HEK293 (cell line): ENCODE measurements around the gene SURF4.

Experiments
- CTCF ChIA-PET: fragments of 350-600 bp; formaldehyde crosslinking; extraction: SDS; loops from one replicate; lab custom pipeline; 2021; ENCODE audit warnings: antibody characterized with exemption; lab: Yijun Ruan, JAX
- POLR2A ChIA-PET: fragments of 300-600 bp; formaldehyde crosslinking; extraction: SDS; loops from one replicate; lab custom pipeline; 2020; ENCODE audit warnings: antibody characterized with exemption, inconsistent platforms; lab: Yijun Ruan, JAX
- H3K27ac ChIP-seq: fragments of 200-500 bp; sonication (Bioruptor generic); 2 replicates; pipeline ENCODE4 v1.5.1; 2014; ENCODE audit warnings: low read depth, low read length, control low read depth, inconsistent platforms; ENCODE audit errors: extremely low read depth
- H3K36me3 ChIP-seq, 2 experiments: fragments of 200-500 bp in 1 of 2; sonication (Bioruptor generic) in 1 of 2; 1 replicate in 1 of 2; 2 replicates in 1 of 2; pipeline ENCODE4 v1.5.1; 2014 to 2017; ENCODE audit warnings: inconsistent platforms in 2 of 2, low read length in 2 of 2; ENCODE audit not compliant: control insufficient read depth in 2 of 2, insufficient read depth in 1 of 2
- H3K4me1 ChIP-seq: fragments of 200-500 bp; sonication (Bioruptor generic); 2 replicates; pipeline ENCODE4 v1.5.1; 2014; ENCODE audit warnings: mild to moderate bottlenecking, low read length, inconsistent platforms; ENCODE audit not compliant: control insufficient read depth, insufficient read depth
- H3K4me3 ChIP-seq: 2 replicates; pipeline ENCODE4 v1.5.1; 2011; ENCODE audit warnings: low read depth, mild to moderate bottlenecking, control low read depth, low read length, moderate library complexity
- H3K9me3 ChIP-seq: fragments of 200-500 bp; sonication (Bioruptor generic); 2 replicates; pipeline ENCODE4 v1.5.1; 2014; ENCODE audit warnings: low read depth, low read length, inconsistent platforms; ENCODE audit not compliant: control insufficient read depth, insufficient read depth
- BCL11B ChIP-seq: fragments of 450-650 bp; formaldehyde crosslinking; IDR thresholded peaks from 2 replicates; pipeline ENCODE4 v1.5.1; 2016; ENCODE audit warnings: low read depth, missing biosample characterization, missing genetic modification characterization
- EGR2 ChIP-seq: fragments of 450-650 bp; formaldehyde crosslinking; IDR thresholded peaks from 2 replicates; pipeline ENCODE4 v1.5.1; 2016; ENCODE audit warnings: low read depth, missing biosample characterization, missing genetic modification characterization
- GFI1B ChIP-seq: fragments of 450-650 bp; formaldehyde crosslinking; IDR thresholded peaks from 2 replicates; pipeline ENCODE4 v1.5.1; 2016; ENCODE audit warnings: missing biosample characterization, missing genetic modification characterization
- GLI4 ChIP-seq: fragments of 450-650 bp; formaldehyde crosslinking; IDR thresholded peaks from 2 replicates; pipeline ENCODE4 v1.5.1; 2016; ENCODE audit warnings: missing biosample characterization, missing genetic modification characterization
- GLIS1 ChIP-seq: fragments of 450-650 bp; formaldehyde crosslinking; IDR thresholded peaks from 2 replicates; pipeline ENCODE4 v1.5.1; 2016; ENCODE audit warnings: missing biosample characterization, missing genetic modification characterization
- SETDB1 ChIP-seq: IDR thresholded peaks from one replicate; pipeline ENCODE4 v1.6.1; 2017; ENCODE audit warnings: mild to moderate bottlenecking, low read length, moderate library complexity, mixed read lengths; ENCODE audit not compliant: insufficient read length
- ZFHX2 ChIP-seq: fragments of 450-650 bp; formaldehyde crosslinking; conservative IDR thresholded peaks from 2 replicates; pipeline ENCODE4 v1.5.1; 2016; ENCODE audit warnings: missing biosample characterization, missing genetic modification characterization
- ZNF211 ChIP-seq: fragments of 450-650 bp; formaldehyde crosslinking; IDR thresholded peaks from 2 replicates; pipeline ENCODE4 v1.5.1; 2016; ENCODE audit warnings: low read depth, missing biosample characterization, missing genetic modification characterization
- ZNF48 ChIP-seq: fragments of 450-650 bp; formaldehyde crosslinking; IDR thresholded peaks from 2 replicates; pipeline ENCODE4 v1.5.1; 2016; ENCODE audit warnings: missing biosample characterization, missing genetic modification characterization
- ZNF544 ChIP-seq: fragments of 450-650 bp; formaldehyde crosslinking; IDR thresholded peaks from 2 replicates; pipeline ENCODE4 v1.5.0; 2017; ENCODE audit warnings: missing biosample characterization, missing genetic modification characterization
- ZNF558 ChIP-seq: fragments of 450-650 bp; formaldehyde crosslinking; IDR thresholded peaks from 2 replicates; pipeline ENCODE4 v1.5.1; 2016; ENCODE audit warnings: missing biosample characterization, missing genetic modification characterization
- ZNF561 ChIP-seq: fragments of 450-650 bp; IDR thresholded peaks from 2 replicates; pipeline ENCODE4 v1.5.1; 2018; ENCODE audit warnings: missing biosample characterization, missing genetic modification characterization, borderline replicate concordance
- ZNF629 ChIP-seq: fragments of 450-650 bp; formaldehyde crosslinking; IDR thresholded peaks from 2 replicates; pipeline ENCODE4 v1.5.1; 2017; ENCODE audit warnings: missing biosample characterization, missing genetic modification characterization
- ZNF701 ChIP-seq: fragments of 450-650 bp; formaldehyde crosslinking; IDR thresholded peaks from 2 replicates; pipeline ENCODE4 v1.5.1; 2016; ENCODE audit warnings: missing biosample characterization, missing genetic modification characterization
- TF ChIP-seq, protein P1 (sequence below): fragments of 450-650 bp; formaldehyde crosslinking; IDR thresholded peaks from 2 replicates; pipeline ENCODE4 v1.5.1; 2016; ENCODE audit warnings: missing biosample characterization, missing genetic modification characterization
- TF ChIP-seq, protein P2 (sequence below): fragments of 450-650 bp; formaldehyde crosslinking; IDR thresholded peaks from 2 replicates; pipeline ENCODE4 v1.5.1; 2016; ENCODE audit warnings: missing biosample characterization, missing genetic modification characterization
- TF ChIP-seq, protein P3 (sequence below): fragments of 450-650 bp; formaldehyde crosslinking; IDR thresholded peaks from 2 replicates; pipeline ENCODE4 v1.5.1; 2016; ENCODE audit warnings: missing biosample characterization, missing genetic modification characterization
- TF ChIP-seq, protein P4 (sequence below): fragments of 450-650 bp; formaldehyde crosslinking; IDR thresholded peaks from 2 replicates; pipeline ENCODE4; 2016; ENCODE audit warnings: missing biosample characterization, missing genetic modification characterization
- TF ChIP-seq, protein P5 (sequence below): fragments of 450-650 bp; formaldehyde crosslinking; IDR thresholded peaks from 2 replicates; pipeline ENCODE4 v1.5.1; 2016; ENCODE audit warnings: missing biosample characterization, missing genetic modification characterization
- TF ChIP-seq, protein P6 (sequence below): fragments of 450-650 bp; formaldehyde crosslinking; IDR thresholded peaks from 2 replicates; pipeline ENCODE4 v1.5.1; 2016; ENCODE audit warnings: missing biosample characterization, missing genetic modification characterization

SURF4 gene

DNA sequence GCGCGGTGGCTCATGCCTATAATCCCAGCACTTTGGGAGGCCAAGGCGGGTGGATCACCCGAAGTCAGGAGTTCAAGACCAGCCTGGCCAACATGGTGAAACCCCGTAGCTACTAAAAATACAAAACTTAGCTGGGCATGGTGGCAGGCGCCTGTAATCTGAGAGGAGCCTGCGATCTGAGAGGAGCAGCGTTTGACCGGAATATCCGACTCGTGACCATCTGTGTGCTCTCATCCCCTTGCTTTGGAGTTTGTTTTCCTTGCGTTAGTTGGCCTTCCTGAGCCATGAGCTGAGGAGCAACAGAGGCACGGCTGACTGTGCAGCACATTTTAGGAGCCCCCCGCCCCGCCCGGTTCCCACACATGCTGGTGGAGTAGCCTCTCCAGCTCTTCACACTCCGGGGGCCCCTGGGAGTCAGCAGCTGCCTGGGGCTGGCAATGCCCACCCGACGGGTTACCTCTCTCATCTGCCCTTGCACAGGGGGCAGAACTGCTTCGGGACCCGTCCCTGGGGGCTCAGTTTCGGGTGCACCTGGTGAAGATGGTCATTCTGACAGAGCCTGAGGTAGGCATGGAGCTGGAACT lies 49.3 kb upstream of the SURF4 start:
- no peak overlapping the region for H3K4me3 ChIP-seq
- TF ChIP-seq GFI1B (tag by site-specific recombination) (no peak), GLIS1 (no peak), ZNF544 (tag by site-specific recombination) (no peak), ZNF48 (tag by site-specific recombination) (no peak), SETDB1 (no peak), ZNF701 (tag by site-specific recombination) (no peak), GLI4 (no peak), ZNF629 (tag by site-specific recombination) (no peak), ZNF561 (no peak), ZNF558 (tag by site-specific recombination) (no peak)
- TF ChIP-seq, protein P1, sequence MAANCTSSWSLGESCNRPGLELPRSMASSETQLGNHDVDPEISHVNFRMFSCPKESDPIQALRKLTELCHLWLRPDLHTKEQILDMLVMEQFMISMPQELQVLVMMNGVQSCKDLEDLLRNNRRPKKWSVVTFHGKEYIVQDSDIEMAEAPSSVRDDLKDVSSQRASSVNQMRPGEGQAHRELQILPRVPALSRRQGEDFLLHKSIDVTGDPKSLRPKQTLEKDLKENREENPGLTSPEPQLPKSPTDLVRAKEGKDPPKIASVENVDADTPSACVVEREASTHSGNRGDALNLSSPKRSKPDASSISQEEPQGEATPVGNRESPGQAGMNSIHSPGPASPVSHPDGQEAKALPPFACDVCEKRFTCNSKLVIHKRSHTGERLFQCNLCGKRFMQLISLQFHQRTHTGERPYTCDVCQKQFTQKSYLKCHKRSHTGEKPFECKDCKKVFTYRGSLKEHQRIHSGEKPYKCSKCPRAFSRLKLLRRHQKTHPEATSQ (tag by site-specific recombination), result no peak
- TF ChIP-seq, protein P2, sequence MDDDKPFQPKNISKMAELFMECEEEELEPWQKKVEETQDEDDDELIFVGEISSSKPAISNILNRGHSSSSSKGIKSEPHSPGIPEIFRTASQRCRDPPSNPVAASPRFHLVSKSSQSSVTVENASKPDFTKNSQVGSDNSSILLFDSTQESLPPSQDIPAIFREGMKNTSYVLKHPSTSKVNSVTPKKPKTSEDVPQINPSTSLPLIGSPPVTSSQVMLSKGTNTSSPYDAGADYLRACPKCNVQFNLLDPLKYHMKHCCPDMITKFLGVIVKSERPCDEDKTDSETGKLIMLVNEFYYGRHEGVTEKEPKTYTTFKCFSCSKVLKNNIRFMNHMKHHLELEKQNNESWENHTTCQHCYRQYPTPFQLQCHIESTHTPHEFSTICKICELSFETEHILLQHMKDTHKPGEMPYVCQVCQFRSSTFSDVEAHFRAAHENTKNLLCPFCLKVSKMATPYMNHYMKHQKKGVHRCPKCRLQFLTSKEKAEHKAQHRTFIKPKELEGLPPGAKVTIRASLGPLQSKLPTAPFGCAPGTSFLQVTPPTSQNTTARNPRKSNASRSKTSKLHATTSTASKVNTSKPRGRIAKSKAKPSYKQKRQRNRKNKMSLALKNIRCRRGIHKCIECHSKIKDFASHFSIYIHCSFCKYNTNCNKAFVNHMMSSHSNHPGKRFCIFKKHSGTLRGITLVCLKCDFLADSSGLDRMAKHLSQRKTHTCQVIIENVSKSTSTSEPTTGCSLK (tag by site-specific recombination), result no peak
- TF ChIP-seq, protein P3, sequence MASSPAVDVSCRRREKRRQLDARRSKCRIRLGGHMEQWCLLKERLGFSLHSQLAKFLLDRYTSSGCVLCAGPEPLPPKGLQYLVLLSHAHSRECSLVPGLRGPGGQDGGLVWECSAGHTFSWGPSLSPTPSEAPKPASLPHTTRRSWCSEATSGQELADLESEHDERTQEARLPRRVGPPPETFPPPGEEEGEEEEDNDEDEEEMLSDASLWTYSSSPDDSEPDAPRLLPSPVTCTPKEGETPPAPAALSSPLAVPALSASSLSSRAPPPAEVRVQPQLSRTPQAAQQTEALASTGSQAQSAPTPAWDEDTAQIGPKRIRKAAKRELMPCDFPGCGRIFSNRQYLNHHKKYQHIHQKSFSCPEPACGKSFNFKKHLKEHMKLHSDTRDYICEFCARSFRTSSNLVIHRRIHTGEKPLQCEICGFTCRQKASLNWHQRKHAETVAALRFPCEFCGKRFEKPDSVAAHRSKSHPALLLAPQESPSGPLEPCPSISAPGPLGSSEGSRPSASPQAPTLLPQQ (tag by site-specific recombination), result no peak
- TF ChIP-seq, protein P4, sequence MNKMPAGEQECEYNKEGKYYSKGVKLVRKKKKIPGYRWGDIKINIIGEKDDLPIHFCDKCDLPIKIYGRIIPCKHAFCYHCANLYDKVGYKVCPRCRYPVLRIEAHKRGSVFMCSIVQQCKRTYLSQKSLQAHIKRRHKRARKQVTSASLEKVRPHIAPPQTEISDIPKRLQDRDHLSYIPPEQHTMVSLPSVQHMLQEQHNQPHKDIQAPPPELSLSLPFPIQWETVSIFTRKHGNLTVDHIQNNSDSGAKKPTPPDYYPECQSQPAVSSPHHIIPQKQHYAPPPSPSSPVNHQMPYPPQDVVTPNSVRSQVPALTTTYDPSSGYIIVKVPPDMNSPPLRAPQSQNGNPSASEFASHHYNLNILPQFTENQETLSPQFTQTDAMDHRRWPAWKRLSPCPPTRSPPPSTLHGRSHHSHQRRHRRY (tag by site-specific recombination), result no peak
- POLR2A ChIA-PET, result interaction anchor here (1.7 kb wide), 1 partner anchor 34 kb away, joined by 5 read pairs; the partner anchor contains the start of gene CACFD1
- H3K36me3 ChIP-seq, result peaks cover 0 to 16% of the 10 kb centered on the region in 2 experiments; a peak in 1 of 3 replicates
- no peak overlapping the region for H3K27ac ChIP-seq
- CTCF ChIA-PET, result interaction anchor here (0.6 to 0.8 kb wide), 2 partner anchors 13 to 90 kb away, joined by 3 read pairs; no protein-coding TSS in a partner anchor
- no peaks in the 10 kb centered on the region for H3K9me3 ChIP-seq
- H3K4me1 ChIP-seq, result 0 out of 2 replicates have a peak, but pooled peaks cover 3% of the 10 kb centered on the region

DNA sequence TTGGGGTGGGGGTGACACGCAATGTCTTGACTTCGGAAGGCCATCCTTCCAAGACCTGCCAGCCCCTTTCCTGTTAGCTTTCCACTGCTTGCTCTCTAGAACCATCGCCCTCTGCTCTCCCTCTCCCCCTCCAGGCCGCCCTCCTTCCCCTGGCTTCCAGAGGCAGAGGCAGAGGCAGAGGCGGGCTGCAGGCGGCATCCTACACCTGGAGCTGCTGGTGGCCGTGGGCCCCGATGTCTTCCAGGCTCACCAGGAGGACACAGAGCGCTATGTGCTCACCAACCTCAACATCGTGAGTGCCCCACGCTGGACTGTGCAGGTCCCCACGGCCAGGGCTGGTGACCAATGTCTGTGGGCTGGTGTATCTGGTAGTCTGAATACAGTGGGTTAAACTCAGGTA lies 48.3 kb upstream of the SURF4 start:
- ChIA-PET CTCF (interaction anchor here (0.6 to 1.7 kb wide), 3 partner anchors 62 to 102 kb away, joined by 3 to 7 read pairs (median 3); no protein-coding TSS in a partner anchor), POLR2A (interaction anchor here (1.7 kb wide), 1 partner anchor 35 kb away, joined by 5 read pairs; the partner anchor contains the start of gene CACFD1)
- H3K4me1 ChIP-seq, result 0 out of 2 replicates have a peak, but pooled peaks cover 3% of the 10 kb centered on the region
- H3K4me3 ChIP-seq, result no peak overlapping the region
- no peak overlapping the region for H3K27ac ChIP-seq
- H3K9me3 ChIP-seq, result no peaks in the 10 kb centered on the region
- H3K36me3 ChIP-seq, result peaks cover 0 to 16% of the 10 kb centered on the region in 2 experiments; a peak in 1 of 3 replicates
- TF ChIP-seq EGR2 (peak; percentile 76), BCL11B (no peak), ZNF211 (tag by site-specific recombination) (no peak), ZFHX2 (tag by site-specific recombination) (peak; percentile 72)
- TF ChIP-seq, protein P5, sequence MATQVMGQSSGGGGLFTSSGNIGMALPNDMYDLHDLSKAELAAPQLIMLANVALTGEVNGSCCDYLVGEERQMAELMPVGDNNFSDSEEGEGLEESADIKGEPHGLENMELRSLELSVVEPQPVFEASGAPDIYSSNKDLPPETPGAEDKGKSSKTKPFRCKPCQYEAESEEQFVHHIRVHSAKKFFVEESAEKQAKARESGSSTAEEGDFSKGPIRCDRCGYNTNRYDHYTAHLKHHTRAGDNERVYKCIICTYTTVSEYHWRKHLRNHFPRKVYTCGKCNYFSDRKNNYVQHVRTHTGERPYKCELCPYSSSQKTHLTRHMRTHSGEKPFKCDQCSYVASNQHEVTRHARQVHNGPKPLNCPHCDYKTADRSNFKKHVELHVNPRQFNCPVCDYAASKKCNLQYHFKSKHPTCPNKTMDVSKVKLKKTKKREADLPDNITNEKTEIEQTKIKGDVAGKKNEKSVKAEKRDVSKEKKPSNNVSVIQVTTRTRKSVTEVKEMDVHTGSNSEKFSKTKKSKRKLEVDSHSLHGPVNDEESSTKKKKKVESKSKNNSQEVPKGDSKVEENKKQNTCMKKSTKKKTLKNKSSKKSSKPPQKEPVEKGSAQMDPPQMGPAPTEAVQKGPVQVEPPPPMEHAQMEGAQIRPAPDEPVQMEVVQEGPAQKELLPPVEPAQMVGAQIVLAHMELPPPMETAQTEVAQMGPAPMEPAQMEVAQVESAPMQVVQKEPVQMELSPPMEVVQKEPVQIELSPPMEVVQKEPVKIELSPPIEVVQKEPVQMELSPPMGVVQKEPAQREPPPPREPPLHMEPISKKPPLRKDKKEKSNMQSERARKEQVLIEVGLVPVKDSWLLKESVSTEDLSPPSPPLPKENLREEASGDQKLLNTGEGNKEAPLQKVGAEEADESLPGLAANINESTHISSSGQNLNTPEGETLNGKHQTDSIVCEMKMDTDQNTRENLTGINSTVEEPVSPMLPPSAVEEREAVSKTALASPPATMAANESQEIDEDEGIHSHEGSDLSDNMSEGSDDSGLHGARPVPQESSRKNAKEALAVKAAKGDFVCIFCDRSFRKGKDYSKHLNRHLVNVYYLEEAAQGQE (tag by site-specific recombination), result no peak
- TF ChIP-seq, protein P6, sequence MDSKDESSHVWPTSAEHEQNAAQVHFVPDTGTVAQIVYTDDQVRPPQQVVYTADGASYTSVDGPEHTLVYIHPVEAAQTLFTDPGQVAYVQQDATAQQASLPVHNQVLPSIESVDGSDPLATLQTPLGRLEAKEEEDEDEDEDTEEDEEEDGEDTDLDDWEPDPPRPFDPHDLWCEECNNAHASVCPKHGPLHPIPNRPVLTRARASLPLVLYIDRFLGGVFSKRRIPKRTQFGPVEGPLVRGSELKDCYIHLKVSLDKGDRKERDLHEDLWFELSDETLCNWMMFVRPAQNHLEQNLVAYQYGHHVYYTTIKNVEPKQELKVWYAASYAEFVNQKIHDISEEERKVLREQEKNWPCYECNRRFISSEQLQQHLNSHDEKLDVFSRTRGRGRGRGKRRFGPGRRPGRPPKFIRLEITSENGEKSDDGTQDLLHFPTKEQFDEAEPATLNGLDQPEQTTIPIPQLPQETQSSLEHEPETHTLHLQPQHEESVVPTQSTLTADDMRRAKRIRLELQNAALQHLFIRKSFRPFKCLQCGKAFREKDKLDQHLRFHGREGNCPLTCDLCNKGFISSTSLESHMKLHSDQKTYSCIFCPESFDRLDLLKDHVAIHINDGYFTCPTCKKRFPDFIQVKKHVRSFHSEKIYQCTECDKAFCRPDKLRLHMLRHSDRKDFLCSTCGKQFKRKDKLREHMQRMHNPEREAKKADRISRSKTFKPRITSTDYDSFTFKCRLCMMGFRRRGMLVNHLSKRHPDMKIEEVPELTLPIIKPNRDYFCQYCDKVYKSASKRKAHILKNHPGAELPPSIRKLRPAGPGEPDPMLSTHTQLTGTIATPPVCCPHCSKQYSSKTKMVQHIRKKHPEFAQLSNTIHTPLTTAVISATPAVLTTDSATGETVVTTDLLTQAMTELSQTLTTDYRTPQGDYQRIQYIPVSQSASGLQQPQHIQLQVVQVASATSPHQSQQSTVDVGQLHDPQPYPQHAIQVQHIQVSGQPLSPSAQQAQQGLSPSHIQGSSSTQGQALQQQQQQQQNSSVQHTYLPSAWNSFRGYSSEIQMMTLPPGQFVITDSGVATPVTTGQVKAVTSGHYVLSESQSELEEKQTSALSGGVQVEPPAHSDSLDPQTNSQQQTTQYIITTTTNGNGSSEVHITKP (tag by site-specific recombination), result no peak
